Pancreas (tissue), 10 donors: ENCODE measurements around the gene PLA2G4E. TPM values are rescaled to one million over a fixed set of nuclear protein-coding genes. Genes with fewer than 3 reads are reported as not detected.

Experiments used
- ATAC-seq, 4 donors: fragments of 200-7000 bp; cut with Tn5 transposase; one replicate each; pipeline versions ENCODE4 v1.8.0 to v1.9.1; 2020; ENCODE audit warnings: mild to moderate bottlenecking in 4 of 4, moderate library complexity in 4 of 4
- DNase-seq, 6 donors: peaks; one replicate each; pipeline ENCODE4 v3.0.0-alpha.2; 2020
- FAIRE-seq: peaks from 2 replicates; lab custom pipeline; 2012; peaks lifted over from hg19 to GRCh38; lab: Jason Lieb, UNC
- H3K27ac ChIP-seq, 4 donors: fragments of 200-600 bp; sonication (generic); 1 replicate in 3 of 4; 2 replicates in 1 of 4; pipeline versions ENCODE4 v1.5.0 to v1.8.0; 2020
- H3K27me3 ChIP-seq, 4 donors: fragments of 200-600 bp; one replicate each; pipeline ENCODE4 v1.8.0; 2021
- H3K36me3 ChIP-seq, 3 donors: fragments of 200-600 bp; sonication (generic) in 1 of 3; one replicate each; pipeline versions ENCODE4 v1.5.0 to v1.8.0; 2020 to 2021
- H3K4me1 ChIP-seq, 3 donors: fragments of 200-600 bp; one replicate each; pipeline ENCODE4 v1.8.0; 2021
- H3K4me3 ChIP-seq, 4 donors: fragments of 200-600 bp; sonication (generic) in 2 of 4; one replicate each; pipeline versions ENCODE4 v1.5.0 to v1.8.0; 2020 to 2021
- H3K9me3 ChIP-seq, 4 donors: fragments of 200-600 bp; one replicate each; pipeline ENCODE4 v1.8.0; 2021
- WGBS, 2 donors: extraction: QIAGEN DNeasy Blood & Tissue Kit; methylation state at CpG; one replicate each; pipeline ENCODE4 v1.1.7; 2013; 5-methylcytosine and 5-hydroxymethylcytosine counted together
- intact Hi-C, 3 donors: fragments of 100-400 bp; cut with DNase I; formaldehyde crosslinking; loops; one replicate each; pipeline versions ENCODE4 v1.11.1 to v1.14.2; 2022
- polyA plus RNA-seq, 2 donors: library from polyadenylated mRNA; stranded (reverse); fragments of 200-250 nt; gene quantifications; one replicate each; pipeline ENCODE4 v1.2.3, GENCODE V29; 2013
- total RNA-seq, 6 donors: library from RNA; stranded (reverse); fragmentation: NEBNext Ultra II Directional in 4 of 6; extraction: Animal tissue kit (Norgen Biotek cat#: 25700) in 4 of 6; gene quantifications; one replicate each; pipeline versions ENCODE4 v1.2.1 to v1.2.4, GENCODE V29; 2021 to 2023
- TF ChIP-seq, protein P1 (sequence below), 4 donors: fragments of 200-600 bp; sonication (generic) in 3 of 4; IDR thresholded peaks; one replicate each; pipeline versions ENCODE4 v1.5.0 to v1.8.0; 2021; ENCODE audit warnings: antibody characterized with exemption in 4 of 4
- donor health status: healthy with polysubstance abuse.
- donor health status: DM: no; HTN: no; CAD: no; lungs with moderate emphysema.
- donor health status: DM: no; HTN: no; CAD: no.
- donor health status: control.
- donor health status: control.
- donor health status: Bipolar disorder and iron deficiency.
- donor health status: DM: yes; HTN: yes; CAD: no.
- donor health status: DM: no; HTN: no; CAD: no.
- donor health status: DM: no; HTN: no; CAD: no.
- donor health status: DM: yes; HTN: yes; CAD: no.

Gene PLA2G4E
- total and polyA plus RNA-seq, 8 donors: 0.05 to 0.06 TPM; not detected in 6

DNA sequence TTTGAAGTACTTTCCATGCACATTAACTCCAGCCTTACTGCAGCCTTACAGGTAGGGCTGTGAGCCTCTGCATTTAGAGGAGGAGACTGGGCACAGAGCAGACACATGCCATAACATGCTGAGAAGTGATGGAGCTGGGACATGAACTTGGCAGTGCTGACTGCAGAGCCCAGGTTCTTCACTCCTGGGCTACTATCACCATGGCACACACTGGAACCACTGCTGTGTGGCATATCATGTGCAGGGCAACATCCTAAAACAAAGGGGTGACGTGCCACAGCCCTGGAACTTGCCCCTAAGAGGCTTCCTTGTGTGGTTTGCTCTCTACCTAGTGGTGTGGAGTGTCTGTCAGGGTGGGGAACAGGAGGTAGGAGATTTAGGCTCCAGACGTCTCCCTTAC is 73.9 kb downstream of the PLA2G4E start:
- H3K27ac ChIP-seq: peak overlapping the region in 1 of 4 donors; percentile 28
- no peaks in the 10 kb centered on the region for H3K27me3 ChIP-seq
- TF ChIP-seq, protein P1, sequence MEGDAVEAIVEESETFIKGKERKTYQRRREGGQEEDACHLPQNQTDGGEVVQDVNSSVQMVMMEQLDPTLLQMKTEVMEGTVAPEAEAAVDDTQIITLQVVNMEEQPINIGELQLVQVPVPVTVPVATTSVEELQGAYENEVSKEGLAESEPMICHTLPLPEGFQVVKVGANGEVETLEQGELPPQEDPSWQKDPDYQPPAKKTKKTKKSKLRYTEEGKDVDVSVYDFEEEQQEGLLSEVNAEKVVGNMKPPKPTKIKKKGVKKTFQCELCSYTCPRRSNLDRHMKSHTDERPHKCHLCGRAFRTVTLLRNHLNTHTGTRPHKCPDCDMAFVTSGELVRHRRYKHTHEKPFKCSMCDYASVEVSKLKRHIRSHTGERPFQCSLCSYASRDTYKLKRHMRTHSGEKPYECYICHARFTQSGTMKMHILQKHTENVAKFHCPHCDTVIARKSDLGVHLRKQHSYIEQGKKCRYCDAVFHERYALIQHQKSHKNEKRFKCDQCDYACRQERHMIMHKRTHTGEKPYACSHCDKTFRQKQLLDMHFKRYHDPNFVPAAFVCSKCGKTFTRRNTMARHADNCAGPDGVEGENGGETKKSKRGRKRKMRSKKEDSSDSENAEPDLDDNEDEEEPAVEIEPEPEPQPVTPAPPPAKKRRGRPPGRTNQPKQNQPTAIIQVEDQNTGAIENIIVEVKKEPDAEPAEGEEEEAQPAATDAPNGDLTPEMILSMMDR (IDR thresholded peaks at IDR 0.05): no peak
- DNase-seq: no peak
- H3K9me3 ChIP-seq: no peaks in the 10 kb centered on the region
- H3K4me1 ChIP-seq: peaks cover 0 to 18% (median 12%) of the 10 kb centered on the region in 3 donors
- intact Hi-C loops: no loop called here
- H3K36me3 ChIP-seq: no peaks in the 10 kb centered on the region
- no peak overlapping the region for H3K4me3 ChIP-seq
- ATAC-seq: no peak
- no peak for FAIRE-seq
- 77 to 79% methylated on average over 2 of the region's 2 CpGs for WGBS, 2 donors

DNA sequence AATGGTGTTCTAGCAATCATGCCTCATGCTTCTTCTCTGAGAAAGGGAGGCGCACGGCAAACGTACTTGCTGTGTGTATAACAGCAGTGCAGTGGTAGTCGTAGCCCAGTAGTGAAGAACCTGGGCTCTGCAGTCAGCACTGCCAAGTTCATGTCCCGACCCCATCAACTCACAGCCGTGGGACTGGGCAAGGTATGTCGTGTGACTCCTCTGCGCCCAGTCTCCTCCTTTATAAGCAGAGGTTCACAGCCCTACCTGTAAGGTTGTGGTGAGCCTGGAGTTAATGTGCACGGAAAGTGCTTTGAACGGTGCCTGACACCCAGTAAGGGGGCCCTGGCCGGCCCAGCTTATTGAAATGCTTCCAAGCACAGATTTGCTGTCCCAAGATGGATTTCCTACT is 75.1 kb downstream of the PLA2G4E start:
- H3K9me3 ChIP-seq: no peaks in the 10 kb centered on the region
- no peak for FAIRE-seq
- no peak for ATAC-seq
- 76% methylated on average over 11 of the region's 11 CpGs for WGBS, 2 donors
- intact Hi-C loops: no loop called here
- DNase-seq: no peak
- peaks cover 0 to 11% (median 2%) of the 10 kb centered on the region in 3 donors for H3K4me1 ChIP-seq
- no peaks in the 10 kb centered on the region for H3K36me3 ChIP-seq
- no peaks in the 10 kb centered on the region for H3K27me3 ChIP-seq
- no peak overlapping the region for H3K4me3 ChIP-seq
- no peak overlapping the region for H3K27ac ChIP-seq
- TF ChIP-seq, protein P1 (IDR thresholded peaks at IDR 0.05): no peak

DNA sequence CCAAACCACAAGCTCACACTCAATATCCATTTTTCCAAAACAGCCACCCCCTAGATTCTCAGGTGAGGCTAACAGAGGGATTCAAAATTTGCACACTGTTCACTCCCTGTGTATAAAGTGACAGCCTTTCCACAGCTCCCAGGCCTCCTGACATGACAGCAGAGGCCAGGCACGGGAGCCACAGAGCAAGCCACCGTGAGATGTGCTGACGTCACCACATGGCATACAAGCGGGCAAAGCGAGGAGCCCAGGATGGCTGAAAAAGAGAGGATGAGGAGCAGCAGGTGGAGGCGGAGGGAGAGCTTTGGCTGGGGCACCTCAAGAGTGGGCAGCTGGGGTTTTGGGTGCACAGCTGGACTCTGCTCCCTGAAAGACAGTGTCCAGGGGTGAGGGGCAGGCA is 75.6 kb downstream of the PLA2G4E start:
- intact Hi-C loops: no loop called here

DNA sequence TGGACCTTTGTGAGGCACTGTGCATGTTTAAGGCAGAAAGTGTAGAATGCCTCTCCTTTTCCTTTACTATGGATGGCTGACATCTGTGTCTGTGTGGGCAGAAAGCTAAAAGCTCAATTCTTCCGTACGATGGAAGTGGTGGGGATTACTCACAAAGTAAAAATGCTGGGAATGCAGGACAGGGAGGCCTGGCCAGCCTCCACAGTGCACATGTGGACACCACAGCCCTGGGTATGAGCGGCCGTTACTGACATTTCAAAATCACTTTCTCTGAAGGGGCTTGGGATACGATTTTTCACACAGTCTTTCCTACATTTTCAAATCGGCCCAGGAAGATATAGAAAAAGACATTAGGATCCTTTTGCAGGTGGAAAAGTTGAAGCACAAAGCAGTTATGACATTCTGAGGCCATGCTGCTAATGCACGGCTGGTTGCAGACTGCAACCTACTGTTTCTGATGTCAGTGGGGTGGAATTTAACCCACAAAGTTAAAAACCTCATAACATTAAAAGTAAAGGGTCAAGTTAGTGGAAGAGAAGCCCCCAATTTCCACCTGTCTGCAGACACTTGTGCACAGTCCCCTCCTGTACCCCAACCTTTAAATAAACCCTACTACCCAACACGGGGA is 76.4 kb downstream of the PLA2G4E start:
- no peak for FAIRE-seq
- WGBS, 2 donors: 61% methylated on average over 8 of the region's 8 CpGs
- Histone ChIP-seq H3K4me1 (peaks cover 0 to 6% (median 2%) of the 10 kb centered on the region in 3 donors), H3K36me3 (peaks cover 0 to 6% (median 0%) of the 10 kb centered on the region in 3 donors), H3K27ac (peak overlapping the region; percentile 51 to 68 (median 58)), H3K4me3 (no peak overlapping the region), H3K9me3 (no peaks in the 10 kb centered on the region), H3K27me3 (no peaks in the 10 kb centered on the region)
- intact Hi-C loops: no loop called here
- TF ChIP-seq, protein P1 (IDR thresholded peaks at IDR 0.05): no peak
- ATAC-seq: peak; percentile 57 to 88 (median 80)
- DNase-seq: peak in 2 of 6 donors; percentile 37 to 48

More for the DNA sequence above, 75.6 kb downstream of the PLA2G4E start:
- Histone ChIP-seq H3K4me3 (no peak overlapping the region), H3K27ac (peak overlapping the region in 1 of 4 donors; percentile 3), H3K27me3 (no peaks in the 10 kb centered on the region), H3K36me3 (peaks cover 0 to 3% (median 0%) of the 10 kb centered on the region in 3 donors), H3K4me1 (peaks cover 0 to 10% (median 2%) of the 10 kb centered on the region in 3 donors), H3K9me3 (no peaks in the 10 kb centered on the region)
- no peak for ATAC-seq
- TF ChIP-seq, protein P1 (IDR thresholded peaks at IDR 0.05): no peak
- 94 to 95% methylated on average over 6 of the region's 6 CpGs for WGBS, 2 donors
- FAIRE-seq: no peak
- no peak for DNase-seq
